HL-60 (cell line): Measurements from ENCODE around the gene SLC35F3.
"Not testable (repeated sequence)": the region's sequence is repeated elsewhere in the genome, so short reads cannot be mapped to it uniquely, and the experiment has no call there.

ENCODE experiments used
- DNase-seq, 2 experiments: peaks; one replicate each; pipeline ENCODE4 v3.0.0-alpha.2; 2010 to 2020; ENCODE audit warnings: low read depth in 1 of 2, low spot score in 1 of 2
- H3K27ac ChIP-seq: fragments of 250-450 bp; sonication (Bioruptor Pico); replicated peaks from 2 replicates; pipeline ENCODE4 v1.5.1; 2020; ENCODE audit warnings: mild to moderate bottlenecking, moderate library complexity
- H3K27me3 ChIP-seq: fragments of 250-450 bp; sonication (Bioruptor Pico); 2 replicates; pipeline ENCODE4 v1.5.1; 2021; ENCODE audit warnings: mild to moderate bottlenecking, moderate library complexity; ENCODE audit not compliant: insufficient read depth, poor library complexity, severe bottlenecking
- H3K4me3 ChIP-seq: replicated peaks from 2 replicates; pipeline ENCODE4 v1.5.1; 2011; ENCODE audit warnings: mild to moderate bottlenecking, control low read depth, low read length; ENCODE audit not compliant: insufficient read depth
- GABPA ChIP-seq: IDR thresholded peaks from 2 replicates; pipeline ENCODE4 v1.6.1; 2012; ENCODE audit warnings: low read depth
- POLR2AphosphoS5 ChIP-seq: IDR thresholded peaks from 2 replicates; pipeline ENCODE4 v1.6.1; 2012; ENCODE audit warnings: low read depth
- SPI1 ChIP-seq: IDR thresholded peaks from 2 replicates; pipeline ENCODE4 v1.6.1; 2012; ENCODE audit warnings: low read depth, mild to moderate bottlenecking, borderline replicate concordance
- TF ChIP-seq, protein P1 (sequence below): IDR thresholded peaks from one replicate; pipeline ENCODE4 v1.5.1; 2011; ENCODE audit warnings: low read length, control low read depth, inconsistent platforms; ENCODE audit not compliant: insufficient read depth
- TF ChIP-seq, protein P2 (sequence below): IDR thresholded peaks from 2 replicates; pipeline ENCODE4 v1.6.1; 2012; ENCODE audit warnings: low read depth; ENCODE audit not compliant: insufficient replicate concordance

Gene SLC35F3

DNA sequence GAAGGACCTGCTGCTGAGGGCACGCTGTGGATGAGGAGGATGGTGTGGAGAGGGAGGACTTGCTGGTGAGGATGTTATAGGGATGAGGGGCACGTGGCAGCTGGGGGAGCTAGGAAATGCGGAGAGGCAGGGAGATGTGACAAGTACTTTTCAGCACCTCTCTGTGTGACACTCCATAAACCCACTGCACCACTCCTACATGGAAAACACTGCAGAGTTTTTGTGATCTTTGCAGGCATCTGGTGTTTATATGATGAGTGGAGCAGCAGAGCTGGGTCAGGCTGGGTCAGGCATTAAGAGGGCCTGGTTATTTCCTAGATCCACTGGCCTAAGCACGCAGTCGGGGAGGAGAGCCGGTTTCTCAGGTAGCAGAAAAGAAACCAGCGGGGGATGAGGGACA lies 301.5 kb downstream of the SLC35F3 start:
- no peaks in the 10 kb centered on the region for H3K27me3 ChIP-seq
- TF ChIP-seq SPI1 (no peak), GABPA (no peak), POLR2AphosphoS5 (no peak)
- TF ChIP-seq, protein P1, sequence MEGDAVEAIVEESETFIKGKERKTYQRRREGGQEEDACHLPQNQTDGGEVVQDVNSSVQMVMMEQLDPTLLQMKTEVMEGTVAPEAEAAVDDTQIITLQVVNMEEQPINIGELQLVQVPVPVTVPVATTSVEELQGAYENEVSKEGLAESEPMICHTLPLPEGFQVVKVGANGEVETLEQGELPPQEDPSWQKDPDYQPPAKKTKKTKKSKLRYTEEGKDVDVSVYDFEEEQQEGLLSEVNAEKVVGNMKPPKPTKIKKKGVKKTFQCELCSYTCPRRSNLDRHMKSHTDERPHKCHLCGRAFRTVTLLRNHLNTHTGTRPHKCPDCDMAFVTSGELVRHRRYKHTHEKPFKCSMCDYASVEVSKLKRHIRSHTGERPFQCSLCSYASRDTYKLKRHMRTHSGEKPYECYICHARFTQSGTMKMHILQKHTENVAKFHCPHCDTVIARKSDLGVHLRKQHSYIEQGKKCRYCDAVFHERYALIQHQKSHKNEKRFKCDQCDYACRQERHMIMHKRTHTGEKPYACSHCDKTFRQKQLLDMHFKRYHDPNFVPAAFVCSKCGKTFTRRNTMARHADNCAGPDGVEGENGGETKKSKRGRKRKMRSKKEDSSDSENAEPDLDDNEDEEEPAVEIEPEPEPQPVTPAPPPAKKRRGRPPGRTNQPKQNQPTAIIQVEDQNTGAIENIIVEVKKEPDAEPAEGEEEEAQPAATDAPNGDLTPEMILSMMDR, result no peak
- TF ChIP-seq, protein P2, sequence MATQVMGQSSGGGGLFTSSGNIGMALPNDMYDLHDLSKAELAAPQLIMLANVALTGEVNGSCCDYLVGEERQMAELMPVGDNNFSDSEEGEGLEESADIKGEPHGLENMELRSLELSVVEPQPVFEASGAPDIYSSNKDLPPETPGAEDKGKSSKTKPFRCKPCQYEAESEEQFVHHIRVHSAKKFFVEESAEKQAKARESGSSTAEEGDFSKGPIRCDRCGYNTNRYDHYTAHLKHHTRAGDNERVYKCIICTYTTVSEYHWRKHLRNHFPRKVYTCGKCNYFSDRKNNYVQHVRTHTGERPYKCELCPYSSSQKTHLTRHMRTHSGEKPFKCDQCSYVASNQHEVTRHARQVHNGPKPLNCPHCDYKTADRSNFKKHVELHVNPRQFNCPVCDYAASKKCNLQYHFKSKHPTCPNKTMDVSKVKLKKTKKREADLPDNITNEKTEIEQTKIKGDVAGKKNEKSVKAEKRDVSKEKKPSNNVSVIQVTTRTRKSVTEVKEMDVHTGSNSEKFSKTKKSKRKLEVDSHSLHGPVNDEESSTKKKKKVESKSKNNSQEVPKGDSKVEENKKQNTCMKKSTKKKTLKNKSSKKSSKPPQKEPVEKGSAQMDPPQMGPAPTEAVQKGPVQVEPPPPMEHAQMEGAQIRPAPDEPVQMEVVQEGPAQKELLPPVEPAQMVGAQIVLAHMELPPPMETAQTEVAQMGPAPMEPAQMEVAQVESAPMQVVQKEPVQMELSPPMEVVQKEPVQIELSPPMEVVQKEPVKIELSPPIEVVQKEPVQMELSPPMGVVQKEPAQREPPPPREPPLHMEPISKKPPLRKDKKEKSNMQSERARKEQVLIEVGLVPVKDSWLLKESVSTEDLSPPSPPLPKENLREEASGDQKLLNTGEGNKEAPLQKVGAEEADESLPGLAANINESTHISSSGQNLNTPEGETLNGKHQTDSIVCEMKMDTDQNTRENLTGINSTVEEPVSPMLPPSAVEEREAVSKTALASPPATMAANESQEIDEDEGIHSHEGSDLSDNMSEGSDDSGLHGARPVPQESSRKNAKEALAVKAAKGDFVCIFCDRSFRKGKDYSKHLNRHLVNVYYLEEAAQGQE, result no peak
- no peak overlapping the region for H3K4me3 ChIP-seq
- no peak overlapping the region for H3K27ac ChIP-seq
- DNase-seq, result no peak

DNA sequence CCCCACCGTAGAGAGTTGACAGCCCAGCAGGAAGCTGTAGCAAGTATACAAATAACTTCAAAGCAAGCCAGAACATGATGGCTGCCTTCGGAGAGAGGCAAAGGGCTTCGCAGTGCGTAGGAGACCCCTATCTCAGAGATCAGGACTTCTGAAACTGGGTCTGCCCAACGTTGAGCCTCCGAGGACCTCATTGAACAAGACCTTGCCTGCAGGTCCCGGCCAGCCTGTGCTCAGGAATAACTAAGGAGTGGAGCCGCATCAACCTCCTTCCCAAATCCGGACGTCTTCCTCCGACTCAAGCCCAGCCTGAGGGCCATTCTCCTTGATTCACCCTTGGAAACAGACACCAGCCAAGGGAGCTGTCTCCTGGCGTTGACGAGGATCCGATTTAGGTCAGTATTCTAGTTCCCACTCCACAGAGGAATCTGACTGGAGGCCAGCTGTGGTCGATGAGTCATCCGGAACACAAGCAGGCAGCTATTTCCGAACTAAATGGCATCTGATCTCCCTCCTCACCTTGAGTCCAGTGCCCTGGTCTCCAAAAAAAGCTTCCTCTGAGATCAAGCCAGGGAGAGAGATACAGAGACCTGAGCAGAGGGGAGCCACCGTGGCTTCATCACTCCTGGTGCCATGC lies 302.3 kb downstream of the SLC35F3 start:
- no peak overlapping the region for H3K27ac ChIP-seq
- DNase-seq, result no peak

DNA sequence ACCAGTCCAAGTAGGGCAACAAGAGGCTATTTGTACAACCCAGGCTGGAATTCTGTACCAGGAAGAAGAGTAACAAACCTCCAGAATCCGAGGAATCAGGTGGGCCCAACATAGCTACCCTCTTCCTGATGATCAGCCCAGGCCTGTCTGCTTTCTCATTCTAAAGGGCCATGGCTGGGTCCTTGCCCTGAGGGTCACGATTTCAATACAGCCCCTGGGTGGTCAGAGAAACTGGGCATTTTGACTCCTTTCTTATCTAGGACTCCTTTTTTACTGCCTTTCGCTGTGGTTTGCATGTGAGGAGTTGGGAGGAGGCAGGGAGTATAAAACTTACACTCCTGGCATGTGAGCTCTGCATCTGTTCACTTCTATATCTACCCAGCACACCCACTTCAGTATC lies 303.9 kb downstream of the SLC35F3 start:
- Histone ChIP-seq H3K4me3 (no peak overlapping the region), H3K27ac (no peak overlapping the region), H3K27me3 (no peaks in the 10 kb centered on the region)
- TF ChIP-seq, protein P1, result no peak
- TF ChIP-seq GABPA, result no peak
- no peak for TF ChIP-seq POLR2AphosphoS5
- TF ChIP-seq, protein P2, result no peak
- no peak for TF ChIP-seq SPI1
- DNase-seq, result no peak

More for the DNA sequence above, 302.3 kb downstream of the SLC35F3 start:
- Histone ChIP-seq H3K27me3 (no peaks in the 10 kb centered on the region), H3K4me3 (no peak overlapping the region)
- TF ChIP-seq SPI1, result no peak

DNA sequence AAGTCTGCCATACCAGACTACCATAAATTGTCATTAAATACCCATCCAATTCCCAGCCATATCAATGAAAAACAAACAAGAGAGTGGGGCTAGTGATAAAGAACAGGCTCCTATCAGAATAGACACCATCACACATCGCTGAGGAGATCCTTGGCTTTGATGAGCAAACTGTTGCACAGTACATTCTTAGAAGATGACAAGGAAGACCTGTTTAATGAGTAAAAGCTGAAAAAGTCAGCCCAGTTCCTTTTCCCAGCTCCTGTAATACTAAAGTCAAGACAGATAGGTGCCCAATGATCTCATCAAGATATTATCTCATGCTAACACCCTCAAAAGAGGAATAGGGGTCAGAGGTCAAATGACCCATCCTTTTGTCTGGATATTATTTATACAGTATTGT lies 304.3 kb downstream of the SLC35F3 start:
- no peak for DNase-seq
- no peak overlapping the region for H3K4me3 ChIP-seq
- TF ChIP-seq POLR2AphosphoS5 (no peak), GABPA (no peak), SPI1 (no peak)
- TF ChIP-seq, protein P1, result no peak
- TF ChIP-seq, protein P2, result no peak
- H3K27me3 ChIP-seq, result no peaks in the 10 kb centered on the region
- H3K27ac ChIP-seq, result no peak overlapping the region

DNA sequence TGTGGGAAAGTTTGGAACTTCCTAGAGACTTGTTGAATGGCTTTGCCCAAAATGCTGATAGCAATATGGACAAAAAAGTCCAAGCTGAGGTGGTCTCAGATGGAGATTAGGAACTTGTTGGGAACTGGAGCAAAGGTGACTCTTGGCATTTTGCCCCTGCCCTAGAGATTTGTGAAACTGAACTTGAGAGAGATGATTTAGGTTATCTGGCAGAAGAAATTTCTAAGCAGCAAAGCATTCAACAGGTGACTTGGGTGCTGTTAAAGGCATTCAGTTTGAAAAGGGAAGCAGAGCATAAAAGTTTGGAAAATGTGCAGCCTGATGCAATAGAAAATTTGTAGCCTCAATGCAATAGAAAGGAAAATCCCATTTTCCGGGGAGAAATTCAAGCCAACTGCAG lies 306.0 kb downstream of the SLC35F3 start:
- DNase-seq, H3K4me3 ChIP-seq, H3K27ac ChIP-seq, H3K27me3 ChIP-seq: not testable (repeated sequence)

DNA sequence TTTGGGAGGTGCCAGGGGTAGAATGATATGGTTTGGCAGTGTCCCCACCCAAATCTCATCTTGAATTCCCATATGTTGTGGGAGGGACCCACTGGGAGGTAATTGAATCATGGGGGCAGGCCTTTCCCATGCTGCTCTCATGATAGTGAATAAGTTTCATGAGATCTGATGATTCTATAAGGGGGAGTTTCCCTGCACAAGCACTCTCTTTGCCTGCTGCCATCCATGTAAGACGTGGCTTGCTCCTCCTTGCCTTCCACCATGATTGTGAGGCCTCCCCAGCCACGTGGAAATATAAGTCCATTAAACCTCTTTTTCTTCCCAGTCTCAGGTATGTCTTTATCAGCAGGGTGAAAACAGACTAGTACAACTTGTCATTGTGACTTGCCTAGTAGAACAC lies 307.4 kb downstream of the SLC35F3 start:
- not testable (repeated sequence) for H3K4me3 ChIP-seq, H3K27me3 ChIP-seq, H3K27ac ChIP-seq, DNase-seq
